Activated T-helper 17 cell treated with anti-CD3 and anti-CD28 coated beads, Interleukin-2, amount 50 U/mL, for 72 hours (primary cell): ENCODE data around the gene STAT2. TPM values are rescaled to one million over a fixed set of nuclear protein-coding genes. Genes with fewer than 3 reads are reported as not detected.
A peak's percentile ranks its signal among the peaks of the same experiment; 100 is the strongest.

Source experiments
- ATAC-seq: fragments of 150-1000 bp; cut with Tn5 transposase; replicated peaks from 2 replicates; pipeline ENCODE4 v1.10.0; 2021; ENCODE audit warnings: mild to moderate bottlenecking, moderate library complexity
- H3K27ac Mint-ChIP-seq: one replicate; pipeline ENCODE4 v1.8.0; 2022; ENCODE audit warnings: mixed read lengths
- H3K27me3 Mint-ChIP-seq: one replicate; pipeline ENCODE4 v1.8.0; 2022; ENCODE audit warnings: mixed read lengths
- H3K36me3 Mint-ChIP-seq: one replicate; pipeline ENCODE4 v1.8.0; 2022; ENCODE audit warnings: low read depth, mild to moderate bottlenecking, mixed read lengths
- H3K4me1 Mint-ChIP-seq: one replicate; pipeline ENCODE4 v1.8.0; 2022; ENCODE audit warnings: mixed read lengths
- H3K4me3 Mint-ChIP-seq: one replicate; pipeline ENCODE4 v1.8.0; 2022; ENCODE audit warnings: mild to moderate bottlenecking, mixed read lengths
- H3K9me3 Mint-ChIP-seq: one replicate; pipeline ENCODE4 v1.8.0; 2022; ENCODE audit warnings: mixed read lengths
- total RNA-seq, 2 donors: library from RNA; stranded (reverse); gene quantifications; one replicate each; pipeline ENCODE4 v1.2.3, GENCODE V29; 2022

Gene STAT2
- total RNA-seq, 2 donors from 2014 or later: 85.0 to 144 TPM

DNA sequence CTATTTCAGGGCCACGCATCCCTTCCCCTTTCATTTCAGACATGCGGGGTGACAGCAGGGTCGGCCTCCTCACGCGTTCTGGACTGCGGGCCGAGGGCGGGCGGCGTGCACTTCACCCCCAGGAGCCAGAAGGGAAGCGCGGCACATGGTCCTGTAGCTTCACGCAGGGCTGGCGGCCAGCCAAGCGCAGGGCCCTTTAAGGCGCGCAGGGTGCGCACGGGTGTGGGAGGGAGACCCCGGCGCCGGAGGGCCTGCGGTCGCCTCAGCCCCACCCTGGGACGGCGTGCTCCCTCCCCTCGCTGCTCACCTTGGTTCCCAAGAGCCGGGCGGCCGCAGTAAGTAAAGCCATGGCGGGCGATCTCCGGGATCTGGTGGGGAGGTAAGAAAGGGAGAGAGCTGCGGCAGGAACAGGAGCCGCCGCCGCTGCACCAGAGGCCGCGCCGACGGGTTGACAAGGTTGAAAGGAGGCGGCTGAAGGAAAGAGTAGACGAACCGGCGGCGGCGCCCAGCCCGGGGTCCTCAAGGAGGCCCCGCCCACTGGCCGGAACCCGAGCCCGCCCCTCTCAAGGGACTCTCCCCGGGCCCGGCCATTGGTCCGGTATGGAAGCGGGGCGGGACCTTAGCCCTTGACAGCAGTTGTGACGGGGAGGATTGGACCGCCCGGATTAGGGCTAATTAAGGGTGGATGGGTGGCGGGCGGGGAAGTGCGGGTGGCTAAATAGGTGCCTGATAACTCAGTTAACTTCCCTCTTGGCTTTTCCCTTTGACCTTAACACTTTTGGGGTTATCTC is 59.9 kb downstream of the STAT2 start, which contains the start of gene CS:
Gene CS (minus strand): TSS at position 478 of the 791 bp plus-strand sequence. CDS start 129 bp downstream, at position 349.
- Mint-ChIP-seq H3K27ac (peak within 1 kb of the TSS; percentile 89), H3K4me1 (peaks cover 23% of the 10 kb centered on the region), H3K36me3 (peaks cover 58% of the 10 kb centered on the region), H3K27me3 (no peaks in the 10 kb centered on the region), H3K9me3 (no peaks in the 10 kb centered on the region), H3K4me3 (peak within 1 kb of the TSS; percentile 81)
- peak; percentile 99 for ATAC-seq

DNA sequence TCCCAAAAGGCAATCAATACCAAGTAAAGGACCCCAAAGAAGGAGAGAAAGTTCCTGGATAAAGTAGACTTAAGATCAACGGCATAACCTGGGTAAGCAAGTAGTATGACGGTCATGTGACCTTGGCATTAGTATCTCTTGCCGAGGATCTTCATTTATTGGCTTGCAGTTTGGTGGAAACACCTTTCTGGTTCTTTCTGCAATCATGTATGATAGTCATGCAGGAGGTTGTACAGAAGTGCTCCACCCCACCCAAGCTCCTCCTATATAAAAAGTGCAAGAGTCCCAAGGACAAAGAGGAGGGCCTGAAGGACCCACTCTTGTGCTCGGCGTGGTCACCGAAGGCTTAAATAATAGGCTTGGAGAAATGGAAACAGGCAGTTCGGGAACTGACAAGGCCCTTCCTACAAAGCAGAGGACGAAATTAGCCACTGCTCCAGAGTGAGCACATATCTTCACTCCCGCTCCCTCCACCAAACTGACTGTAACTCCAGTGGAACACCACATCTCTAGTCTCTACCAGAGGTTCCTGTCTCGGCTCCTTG is 60.5 kb downstream of the STAT2 start:
- H3K36me3 Mint-ChIP-seq: peaks cover 56% of the 10 kb centered on the region
- H3K27me3 Mint-ChIP-seq: no peaks in the 10 kb centered on the region
- peaks cover 23% of the 10 kb centered on the region for H3K4me1 Mint-ChIP-seq
- ATAC-seq: peak; percentile 2
- H3K27ac Mint-ChIP-seq: peak overlapping the region; percentile 89
- H3K4me3 Mint-ChIP-seq: peak overlapping the region; percentile 81
- no peaks in the 10 kb centered on the region for H3K9me3 Mint-ChIP-seq

DNA sequence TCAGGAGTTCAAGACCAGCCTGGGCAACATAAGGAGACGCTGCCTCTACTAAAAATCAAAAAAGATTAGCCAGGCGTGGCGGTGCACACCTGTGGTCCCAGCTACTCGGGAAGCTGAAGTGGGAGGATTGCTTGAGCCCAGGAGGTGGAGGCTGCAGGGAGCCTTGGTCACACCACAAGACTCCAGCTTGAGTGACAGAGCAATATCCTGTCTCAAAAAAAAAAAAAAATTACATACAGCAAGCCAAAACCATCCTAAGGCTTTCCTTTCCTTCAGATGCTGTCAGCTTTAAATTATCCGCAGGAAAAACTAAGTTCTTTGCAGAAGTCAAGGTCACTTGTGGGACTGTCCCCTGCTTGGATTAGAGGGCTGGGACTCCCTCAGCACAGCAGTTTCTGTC is 61.1 kb downstream of the STAT2 start:
- Mint-ChIP-seq H3K9me3 (no peaks in the 10 kb centered on the region), H3K4me3 (peak overlapping the region; percentile 81), H3K36me3 (peaks cover 56% of the 10 kb centered on the region), H3K4me1 (peaks cover 23% of the 10 kb centered on the region), H3K27ac (peak overlapping the region; percentile 89), H3K27me3 (no peaks in the 10 kb centered on the region)
- no peak for ATAC-seq

DNA sequence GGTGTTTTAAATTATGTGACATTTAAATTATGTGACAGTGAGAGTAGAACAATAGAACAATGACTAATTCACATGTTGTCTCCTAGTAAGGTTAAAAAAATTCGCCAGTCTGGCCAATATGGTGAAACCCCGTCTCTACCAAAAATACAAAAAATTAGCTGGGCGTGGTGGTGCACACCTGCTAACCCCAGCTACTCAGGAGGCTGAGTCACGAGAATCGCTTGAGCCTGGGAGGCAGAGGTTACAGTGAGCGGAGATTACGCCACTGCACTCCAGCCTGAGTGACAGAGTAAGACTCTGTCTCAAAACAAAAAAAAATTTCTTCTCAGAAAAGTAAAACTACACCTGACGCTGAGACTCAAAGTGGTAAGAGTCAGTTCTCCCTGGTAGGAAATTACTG is 62.5 kb downstream of the STAT2 start:
- Mint-ChIP-seq H3K4me1 (peaks cover 28% of the 10 kb centered on the region), H3K27me3 (no peaks in the 10 kb centered on the region), H3K9me3 (no peaks in the 10 kb centered on the region), H3K4me3 (peak overlapping the region; percentile 81), H3K36me3 (peaks cover 67% of the 10 kb centered on the region), H3K27ac (peak overlapping the region; percentile 25)
- ATAC-seq: no peak

DNA sequence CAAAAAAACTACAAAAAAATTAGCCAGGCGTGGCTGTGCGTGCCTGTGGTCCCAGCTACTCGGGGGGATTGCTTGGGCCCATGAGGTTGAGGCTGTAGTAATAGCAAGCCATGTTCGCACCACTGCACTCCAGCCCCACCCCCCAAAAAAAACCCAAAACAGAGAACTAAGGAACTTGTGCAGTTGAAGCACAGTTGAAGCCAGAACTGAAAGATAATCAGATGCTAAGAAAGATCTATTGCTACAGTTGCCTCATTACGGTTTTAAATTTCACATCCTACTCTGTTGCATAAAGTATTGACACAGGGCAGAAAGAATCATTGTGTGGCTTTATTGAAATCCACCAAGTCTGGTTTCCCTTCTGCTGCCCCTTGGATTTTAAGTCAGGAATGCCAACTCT is 63.6 kb downstream of the STAT2 start:
- Mint-ChIP-seq H3K4me1 (peaks cover 32% of the 10 kb centered on the region), H3K4me3 (peak overlapping the region; percentile 81)
- no peak for ATAC-seq

DNA sequence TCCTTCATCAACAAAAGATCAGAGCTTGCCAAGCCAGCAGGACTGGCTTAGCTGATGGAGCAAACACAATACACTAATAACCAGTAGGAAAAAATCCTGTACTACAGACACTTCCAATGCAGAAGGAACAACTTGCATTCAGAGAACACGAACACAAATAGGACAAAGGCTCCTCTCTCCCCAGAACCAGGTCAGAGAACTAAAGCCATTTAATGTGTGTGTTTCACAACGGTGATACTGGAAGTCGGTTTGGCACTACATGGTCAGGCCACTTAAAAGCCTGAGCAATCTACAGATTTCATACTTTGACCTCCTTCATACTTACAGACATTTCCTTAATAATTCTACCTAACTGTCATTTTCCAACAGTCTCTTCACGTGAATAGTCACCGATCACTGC is 66.1 kb downstream of the STAT2 start:
- no peak overlapping the region for H3K4me3 Mint-ChIP-seq
- H3K4me1 Mint-ChIP-seq: peaks cover 28% of the 10 kb centered on the region
- H3K36me3 Mint-ChIP-seq: peaks cover 88% of the 10 kb centered on the region
- H3K27me3 Mint-ChIP-seq: no peaks in the 10 kb centered on the region
- no peak for ATAC-seq
- no peak overlapping the region for H3K27ac Mint-ChIP-seq
- H3K9me3 Mint-ChIP-seq: no peaks in the 10 kb centered on the region

More for the DNA sequence above, 63.6 kb downstream of the STAT2 start:
- H3K9me3 Mint-ChIP-seq: no peaks in the 10 kb centered on the region
- H3K27ac Mint-ChIP-seq: no peak overlapping the region
- H3K36me3 Mint-ChIP-seq: peaks cover 76% of the 10 kb centered on the region
- no peaks in the 10 kb centered on the region for H3K27me3 Mint-ChIP-seq

Other genes starting within 250 kb of the STAT2 start
- 1,000 to 10,000 TPM; 4,564 to 4,582 TPM for gene RPL41, start 243.5 kb downstream of the STAT2 start, total RNA-seq
- gene ZC3H10, start 241.8 kb downstream of the STAT2 start, total RNA-seq: 1 to 10 TPM; 7.8 to 8.0 TPM
- gene ESYT1, start 231.8 kb downstream of the STAT2 start, total RNA-seq: 100 to 1,000 TPM; 234 to 236 TPM
- gene MYL6B, start 207.5 kb downstream of the STAT2 start, total RNA-seq: 100 to 1,000 TPM in 1 of 2 donors, 10 to 100 TPM in 1; 96.9 to 114 TPM
- 1,000 to 10,000 TPM in 1 of 2 donors, 100 to 1,000 TPM in 1; 974 to 1,528 TPM for gene MYL6, start 201.7 kb downstream of the STAT2 start, total RNA-seq
- 100 to 1,000 TPM; 104 to 114 TPM for gene SMARCC2, start 170.6 kb downstream of the STAT2 start, total RNA-seq
- gene RNF41, start 138.2 kb downstream of the STAT2 start, total RNA-seq: 10 to 100 TPM; 31.4 to 33.0 TPM
- gene NABP2, start 135.8 kb downstream of the STAT2 start, total RNA-seq: 10 to 100 TPM; 61.0 to 96.6 TPM
- under 1 TPM in 1 of 2 donors, not detected in 1; 0.41 TPM for gene SLC39A5, start 130.1 kb downstream of the STAT2 start, total RNA-seq
- 10 to 100 TPM; 31.1 to 43.0 TPM for gene ANKRD52, start 101.7 kb downstream of the STAT2 start, total RNA-seq
- 1 to 10 TPM; 5.3 to 9.7 TPM for gene COQ10A, start 93.2 kb downstream of the STAT2 start, total RNA-seq
- gene CS, start 59.8 kb downstream of the STAT2 start, total RNA-seq: 100 to 1,000 TPM; 230 to 363 TPM
- gene CNPY2, start 44.1 kb downstream of the STAT2 start, total RNA-seq: 100 to 1,000 TPM in 1 of 2 donors, 10 to 100 TPM in 1; 86.5 to 165 TPM
- 10 to 100 TPM; 24.4 to 74.5 TPM for gene PAN2, start 26.1 kb downstream of the STAT2 start, total RNA-seq
- 10 to 100 TPM in 1 of 2 donors, 1 to 10 TPM in 1; 9.8 to 67.1 TPM for gene IL23A, start 21.2 kb downstream of the STAT2 start, total RNA-seq
- not detected for gene APOF, start 2.8 kb upstream of the STAT2 start, total RNA-seq
- 10 to 100 TPM; 36.6 to 57.4 TPM for gene TIMELESS, start 89.3 kb upstream of the STAT2 start, total RNA-seq
- not detected for gene MIP, start 94.5 kb upstream of the STAT2 start, total RNA-seq
- 1 to 10 TPM; 3.9 to 4.2 TPM for gene SPRYD4, start 108.5 kb upstream of the STAT2 start, total RNA-seq
- 1 to 10 TPM; 1.3 to 4.7 TPM for gene GLS2, start 128.1 kb upstream of the STAT2 start, total RNA-seq
- 1 to 10 TPM; 1.1 to 2.3 TPM for gene RBMS2, start 161.7 kb upstream of the STAT2 start, total RNA-seq